ENCODE results near the gene CCDC40.

The CCDC40 gene

GRCh38 chr17:80106751-80107150, 70.3 kb downstream of the CCDC40 start:
- Histone ChIP-seq H3K79me1 (ENCODE audit: low read depth, low read length) (peaks cover 8% of the 10 kb centered on the region), H3K27me3 (ENCODE audit: control insufficient read depth in 3 of 3, insufficient read depth in 3 of 3, low read depth in 1 of 3, low read length in 3 of 3) (no peaks in the 10 kb centered on the region), H4K8ac (ENCODE audit: low read depth, low read length) (no peak overlapping the region), H4K91ac (ENCODE audit: low read depth, low read length, poor library complexity) (no peak overlapping the region), H2BK120ac (ENCODE audit: low read depth, low read length) (no peak overlapping the region), H2AFZ (ENCODE audit: low read length) (no peak overlapping the region), H3K9ac (ENCODE audit: low read depth, low read length, poor library complexity) (no peak overlapping the region), H3K9me3 (replicated peaks in 1 of 2; ENCODE audit: control insufficient read depth in 2 of 2, insufficient read depth in 1 of 2, low read depth in 1 of 2, low read length in 2 of 2) (no peaks in the 10 kb centered on the region), H2BK5ac (ENCODE audit: low read length) (no peak overlapping the region), H3K4me1 (ENCODE audit: control insufficient read depth in 2 of 2, insufficient read depth in 1 of 2, low read depth in 1 of 2, low read length in 2 of 2) (peaks cover 5 to 13% of the 10 kb centered on the region in 2 donors), H3K23ac (ENCODE audit: low read depth, low read length, poor library complexity) (no peak overlapping the region), H3K14ac (ENCODE audit: low read length) (no peak overlapping the region), H3K4me3 (ENCODE audit: low read length in 2 of 2) (no peak overlapping the region), H2BK12ac (ENCODE audit: low read length) (no peak overlapping the region), H3K4ac (ENCODE audit: low read length) (no peak overlapping the region), H3K36me3 (replicated peaks in 1 of 2; ENCODE audit: control insufficient read depth in 2 of 2, insufficient read depth in 2 of 2, low read length in 2 of 2) (peaks cover 0 to 6% of the 10 kb centered on the region in 2 donors), H2BK15ac (ENCODE audit: low read length) (no peak overlapping the region), H3K4me2 (ENCODE audit: insufficient read depth, low read length, poor library complexity, severe bottlenecking) (no peak overlapping the region), H3K18ac (ENCODE audit: low read length) (no peak overlapping the region), H3K27ac (replicated peaks; ENCODE audit: low read length) (no peak overlapping the region), H2AK5ac (ENCODE audit: low read depth, low read length) (no peak overlapping the region)
- no peak for DNase-seq (ENCODE audit: low spot score)
- WGBS, 2 donors (ENCODE audit: extremely low coverage in 2 of 2, insufficient read length in 2 of 2, insufficient replicate concordance in 1 of 2): no CpG with 5 or more reads among the region's 12 CpGs

- H2AFZ ChIP-seq (ENCODE audit: low read length): no peak overlapping the region
- WGBS, 2 donors (ENCODE audit: extremely low coverage in 2 of 2, insufficient read length in 2 of 2, insufficient replicate concordance in 1 of 2): no CpG with 5 or more reads among the region's 46 CpGs
- DNase-seq (ENCODE audit: low spot score): no peak
Observed at GRCh38 chr17:80107231-80108021, 71.0 kb downstream of the CCDC40 start.

GRCh38 chr17:80108036-80108971, 71.9 kb downstream of the CCDC40 start:
- Histone ChIP-seq H2BK5ac (ENCODE audit: low read length) (no peak overlapping the region), H2BK12ac (ENCODE audit: low read length) (no peak overlapping the region), H3K79me1 (ENCODE audit: low read depth, low read length) (peaks cover 3% of the 10 kb centered on the region), H2AFZ (ENCODE audit: low read length) (no peak overlapping the region), H4K8ac (ENCODE audit: low read depth, low read length) (no peak overlapping the region), H3K36me3 (replicated peaks in 1 of 2; ENCODE audit: control insufficient read depth in 2 of 2, insufficient read depth in 2 of 2, low read length in 2 of 2) (peaks cover 2 to 6% of the 10 kb centered on the region in 2 donors), H3K9me3 (replicated peaks in 1 of 2; ENCODE audit: control insufficient read depth in 2 of 2, insufficient read depth in 1 of 2, low read depth in 1 of 2, low read length in 2 of 2) (peaks cover 0 to 2% of the 10 kb centered on the region in 2 donors), H3K27me3 (ENCODE audit: control insufficient read depth in 3 of 3, insufficient read depth in 3 of 3, low read depth in 1 of 3, low read length in 3 of 3) (no peaks in the 10 kb centered on the region), H3K4me3 (ENCODE audit: low read length in 2 of 2) (no peak overlapping the region), H3K4me2 (ENCODE audit: insufficient read depth, low read length, poor library complexity, severe bottlenecking) (no peak overlapping the region), H3K27ac (replicated peaks; ENCODE audit: low read length) (no peak overlapping the region), H3K4me1 (ENCODE audit: control insufficient read depth in 2 of 2, insufficient read depth in 1 of 2, low read depth in 1 of 2, low read length in 2 of 2) (peaks cover 0 to 4% of the 10 kb centered on the region in 2 donors), H3K9ac (ENCODE audit: low read depth, low read length, poor library complexity) (no peak overlapping the region), H2BK15ac (ENCODE audit: low read length) (no peak overlapping the region), H3K4ac (ENCODE audit: low read length) (no peak overlapping the region), H2BK120ac (ENCODE audit: low read depth, low read length) (no peak overlapping the region), H4K91ac (ENCODE audit: low read depth, low read length, poor library complexity) (no peak overlapping the region), H2AK5ac (ENCODE audit: low read depth, low read length) (no peak overlapping the region), H3K23ac (ENCODE audit: low read depth, low read length, poor library complexity) (no peak overlapping the region), H3K14ac (ENCODE audit: low read length) (no peak overlapping the region), H3K18ac (ENCODE audit: low read length) (no peak overlapping the region)
- no CpG with 5 or more reads among the region's 40 CpGs for WGBS, 2 donors (ENCODE audit: extremely low coverage in 2 of 2, insufficient read length in 2 of 2, insufficient replicate concordance in 1 of 2)
- DNase-seq (ENCODE audit: low spot score): no peak

More at GRCh38 chr17:80107231-80108021, 71.0 kb downstream of the CCDC40 start:
- H2BK12ac ChIP-seq (ENCODE audit: low read length): no peak overlapping the region
- no peak overlapping the region for H3K18ac ChIP-seq (ENCODE audit: low read length)
- H2BK5ac ChIP-seq (ENCODE audit: low read length): no peak overlapping the region
- H3K4ac ChIP-seq (ENCODE audit: low read length): no peak overlapping the region
- H3K23ac ChIP-seq (ENCODE audit: low read depth, low read length, poor library complexity): no peak overlapping the region
- no peak overlapping the region for H2BK15ac ChIP-seq (ENCODE audit: low read length)
- no peak overlapping the region for H3K14ac ChIP-seq (ENCODE audit: low read length)
- H3K4me2 ChIP-seq (ENCODE audit: insufficient read depth, low read length, poor library complexity, severe bottlenecking): no peak overlapping the region
- H3K27ac ChIP-seq (replicated peaks; ENCODE audit: low read length): no peak overlapping the region
- no peaks in the 10 kb centered on the region for H3K27me3 ChIP-seq (ENCODE audit: control insufficient read depth in 3 of 3, insufficient read depth in 3 of 3, low read depth in 1 of 3, low read length in 3 of 3)
- peaks cover 0 to 6% of the 10 kb centered on the region in 2 donors for H3K36me3 ChIP-seq (replicated peaks in 1 of 2; ENCODE audit: control insufficient read depth in 2 of 2, insufficient read depth in 2 of 2, low read length in 2 of 2)
- no peak overlapping the region for H3K9ac ChIP-seq (ENCODE audit: low read depth, low read length, poor library complexity)
- H3K4me3 ChIP-seq (ENCODE audit: low read length in 2 of 2): no peak overlapping the region
- H3K4me1 ChIP-seq (ENCODE audit: control insufficient read depth in 2 of 2, insufficient read depth in 1 of 2, low read depth in 1 of 2, low read length in 2 of 2): peaks cover under 1 to 12% of the 10 kb centered on the region in 2 donors
- H4K8ac ChIP-seq (ENCODE audit: low read depth, low read length): no peak overlapping the region
- H3K9me3 ChIP-seq (replicated peaks in 1 of 2; ENCODE audit: control insufficient read depth in 2 of 2, insufficient read depth in 1 of 2, low read depth in 1 of 2, low read length in 2 of 2): no peaks in the 10 kb centered on the region
- H2AK5ac ChIP-seq (ENCODE audit: low read depth, low read length): no peak overlapping the region
- no peak overlapping the region for H2BK120ac ChIP-seq (ENCODE audit: low read depth, low read length)
- no peak overlapping the region for H4K91ac ChIP-seq (ENCODE audit: low read depth, low read length, poor library complexity)
- H3K79me1 ChIP-seq (ENCODE audit: low read depth, low read length): peaks cover 5% of the 10 kb centered on the region

All from neuronal stem cell (in vitro differentiated cells).